Kidney glomerular epithelial cell (primary cell): ENCODE measurements around the gene TTBK1.

Source experiments
- DNase-seq: peaks from one replicate; lab custom pipeline; 2025; lab: John Stamatoyannopoulos, UW

TTBK1 gene

DNA sequence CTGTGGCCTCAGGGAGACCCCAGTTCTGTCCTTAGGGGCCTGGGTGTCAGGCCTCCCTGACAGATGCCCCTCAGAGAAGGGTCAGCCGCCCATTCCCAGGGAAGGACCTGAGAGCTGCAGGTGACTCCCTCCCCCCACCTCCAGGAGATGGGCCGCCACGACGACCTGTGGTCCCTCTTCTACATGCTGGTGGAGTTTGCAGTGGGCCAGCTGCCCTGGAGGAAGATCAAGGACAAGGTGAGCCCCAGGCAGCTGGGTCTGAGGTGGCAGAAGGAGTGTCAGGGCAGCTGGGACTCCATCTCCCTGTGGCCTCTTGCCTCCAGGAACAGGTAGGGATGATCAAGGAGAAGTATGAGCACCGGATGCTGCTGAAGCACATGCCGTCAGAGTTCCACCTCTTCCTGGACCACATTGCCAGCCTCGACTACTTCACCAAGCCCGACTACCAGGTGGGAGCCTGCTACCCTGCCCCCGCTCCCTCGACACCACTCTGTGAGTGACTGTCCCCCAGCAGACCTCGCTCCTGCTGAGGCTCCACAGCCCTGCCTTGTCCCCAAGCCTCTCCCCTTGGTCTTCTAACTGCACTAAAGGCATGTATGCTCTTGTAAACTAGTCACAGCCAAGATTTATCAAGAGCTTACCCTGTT, 12.2 kb downstream of the TTBK1 start:
- no peak for DNase-seq

DNA sequence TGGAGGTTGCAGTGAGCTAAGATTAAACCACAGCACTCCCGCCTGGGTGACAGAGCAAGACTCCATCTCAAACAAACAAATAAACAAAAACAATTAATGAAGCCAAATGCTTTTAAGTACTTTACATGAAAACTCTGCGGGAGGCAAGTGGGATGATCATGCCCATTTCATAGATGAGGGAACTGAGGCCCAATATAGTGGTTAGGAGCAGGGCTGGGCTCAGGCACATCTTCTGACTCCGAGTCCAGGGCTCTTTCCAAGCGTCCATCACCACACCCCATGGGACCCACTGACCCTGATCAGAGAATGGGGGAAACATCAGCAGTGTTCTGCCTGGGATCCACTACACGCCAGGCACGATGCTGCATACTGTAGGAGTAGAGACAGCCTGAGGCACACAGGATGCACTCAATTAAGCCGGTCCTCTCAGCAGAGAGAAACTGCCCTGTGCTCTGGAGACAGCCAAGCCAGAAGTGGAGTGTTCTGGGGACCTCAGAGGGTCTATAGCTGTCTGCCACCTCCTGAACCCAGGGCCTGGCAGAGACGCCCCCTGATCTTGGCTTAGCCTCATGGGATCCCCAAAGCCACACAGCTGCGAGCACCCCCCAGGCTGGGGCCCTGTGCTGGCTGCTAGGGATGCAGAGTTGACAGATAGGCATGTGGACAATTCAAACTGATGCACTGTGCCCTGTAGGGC, 13.5 kb downstream of the TTBK1 start:
- no peak for DNase-seq

- DNase-seq, result no peak
Observed at GRCh38 chr6:43257367-43258145, 14.3 kb downstream of the TTBK1 start.

DNA sequence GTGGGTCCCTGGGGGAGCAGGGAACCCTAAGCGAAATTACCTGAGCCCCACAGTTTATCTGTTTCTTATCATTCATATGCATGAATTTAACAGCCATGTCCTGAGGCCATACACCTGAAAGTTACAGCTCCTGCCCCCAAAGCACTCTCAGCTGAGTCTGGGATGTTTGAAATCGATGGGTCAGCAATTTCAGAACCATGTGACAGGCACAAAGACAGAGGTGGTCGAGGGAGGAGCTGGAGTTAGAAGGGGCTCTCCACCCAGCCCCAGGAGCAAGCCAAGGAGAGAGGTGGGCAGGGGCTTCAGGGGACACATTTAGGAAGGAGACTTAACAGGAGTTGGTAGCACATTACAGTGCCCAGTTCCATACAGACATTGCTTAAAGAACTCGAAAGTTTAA, 14.9 kb downstream of the TTBK1 start:
- no peak for DNase-seq

- DNase-seq, result no peak
Observed at GRCh38 chr6:43258807-43259686, 15.8 kb downstream of the TTBK1 start.

DNA sequence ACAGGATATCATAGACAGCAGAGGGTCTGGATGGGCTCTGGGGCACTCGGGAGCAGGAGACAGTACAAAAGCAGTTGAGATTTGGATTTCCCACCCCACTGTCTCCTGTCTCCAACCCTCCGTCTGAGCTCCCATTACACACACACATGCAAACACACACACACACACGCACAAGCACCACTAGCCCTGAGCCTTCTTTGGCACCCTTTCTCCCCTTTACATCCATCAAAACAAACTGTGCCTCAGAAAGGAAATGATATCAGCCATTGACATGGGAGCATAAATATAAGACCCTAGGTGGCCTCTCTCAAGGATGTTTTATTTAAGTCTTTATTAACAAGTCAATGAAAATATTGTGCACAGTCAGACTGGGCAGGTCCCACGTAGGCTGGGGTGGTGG, 17.5 kb downstream of the TTBK1 start:
- DNase-seq, result no peak

- DNase-seq, result no peak
Observed at GRCh38 chr6:43261198-43261597, 17.9 kb downstream of the TTBK1 start.

GRCh38 chr6:43262000-43262779, 18.9 kb downstream of the TTBK1 start:
- DNase-seq, result no peak

GRCh38 chr6:43262780-43263313, 19.6 kb downstream of the TTBK1 start:
- no peak for DNase-seq

- peak; percentile 44 for DNase-seq
Observed at GRCh38 chr6:43263314-43264178, 20.3 kb downstream of the TTBK1 start.

DNA sequence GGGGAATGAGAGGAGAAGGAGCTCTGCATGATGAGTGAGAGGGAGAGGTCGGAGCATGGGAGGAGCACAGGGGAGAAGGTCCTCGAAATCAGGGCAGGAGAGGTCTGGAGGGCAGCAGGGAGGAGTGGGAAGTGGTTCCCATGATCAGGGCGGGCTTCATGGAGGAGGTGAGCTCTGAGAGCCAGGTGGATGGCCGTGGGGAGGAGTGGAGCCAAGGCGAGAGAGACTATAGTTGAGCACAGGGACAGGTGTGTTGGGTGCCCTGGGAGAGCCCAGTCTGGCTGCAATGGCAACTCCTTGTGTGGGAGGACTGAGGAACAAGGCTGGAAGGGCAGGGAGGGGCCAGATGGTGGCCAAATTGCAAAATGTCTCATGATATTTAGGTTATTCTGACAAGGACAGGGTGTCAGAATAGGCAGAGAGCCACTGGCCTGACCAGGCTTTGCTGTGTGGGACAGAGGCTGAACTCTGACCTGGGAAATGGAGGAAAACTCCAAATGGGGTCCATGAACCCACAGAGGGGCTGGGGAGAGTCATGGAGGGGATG, 21.4 kb downstream of the TTBK1 start:
- no peak for DNase-seq

DNA sequence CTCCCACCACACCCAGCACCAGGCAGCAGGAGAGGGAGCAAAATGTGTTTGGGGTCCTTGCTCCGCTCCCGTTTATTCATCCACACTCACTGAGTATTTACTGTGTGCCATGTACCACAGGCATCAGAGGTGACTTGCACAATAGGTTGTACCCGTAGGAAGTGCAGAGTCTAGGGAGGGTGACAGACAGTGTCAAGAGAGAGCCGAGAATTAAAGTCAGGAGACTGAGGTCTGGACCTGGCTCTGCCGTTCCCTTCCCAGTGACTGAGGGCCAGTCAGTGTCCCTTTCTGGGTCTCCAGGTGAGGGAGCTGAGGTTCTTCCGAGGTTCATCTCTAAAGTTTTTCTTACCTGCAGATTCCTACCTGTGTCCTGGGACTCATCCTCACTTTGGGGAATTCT, 22.3 kb downstream of the TTBK1 start:
- no peak for DNase-seq

DNA sequence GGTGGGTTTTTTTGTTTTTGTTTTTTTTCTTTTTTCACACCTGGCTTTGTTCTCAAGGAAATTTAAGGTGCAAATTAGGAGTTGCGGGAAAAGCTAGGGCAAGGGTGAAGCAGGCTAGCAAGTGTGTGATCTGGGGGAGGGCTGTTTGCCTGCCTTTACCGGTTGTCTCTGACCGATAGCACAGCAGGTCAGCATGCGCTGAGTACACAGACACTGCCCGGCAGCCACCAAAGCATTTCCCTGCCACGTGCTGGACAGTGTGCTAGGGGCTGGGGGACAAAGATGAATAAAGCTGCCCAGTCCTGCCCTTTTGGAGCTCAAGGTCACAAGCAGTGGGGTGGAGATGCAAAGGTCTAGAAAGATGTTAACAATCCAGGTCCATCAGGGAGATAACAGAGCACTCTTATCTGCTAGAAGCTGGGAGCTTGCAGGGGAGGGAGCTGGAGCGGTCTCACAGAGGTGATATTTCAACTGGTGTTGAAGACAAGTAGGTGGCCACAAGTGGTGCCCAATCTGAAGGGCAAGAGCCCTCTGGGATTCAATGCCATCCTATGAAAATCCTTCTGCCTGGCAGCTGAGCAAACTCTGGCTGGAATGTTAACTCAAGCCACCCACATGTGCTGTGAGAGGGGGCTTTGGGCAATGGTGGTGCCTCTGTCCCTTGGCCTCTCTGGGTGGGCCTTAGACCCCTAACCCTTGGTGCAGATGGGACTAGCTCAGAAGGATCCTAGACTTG, 24.5 kb downstream of the TTBK1 start:
- DNase-seq, result no peak

GRCh38 chr6:43268355-43268700, 25.0 kb downstream of the TTBK1 start:
- no peak for DNase-seq

GRCh38 chr6:43268782-43269272, 25.5 kb downstream of the TTBK1 start:
- no peak for DNase-seq

DNA sequence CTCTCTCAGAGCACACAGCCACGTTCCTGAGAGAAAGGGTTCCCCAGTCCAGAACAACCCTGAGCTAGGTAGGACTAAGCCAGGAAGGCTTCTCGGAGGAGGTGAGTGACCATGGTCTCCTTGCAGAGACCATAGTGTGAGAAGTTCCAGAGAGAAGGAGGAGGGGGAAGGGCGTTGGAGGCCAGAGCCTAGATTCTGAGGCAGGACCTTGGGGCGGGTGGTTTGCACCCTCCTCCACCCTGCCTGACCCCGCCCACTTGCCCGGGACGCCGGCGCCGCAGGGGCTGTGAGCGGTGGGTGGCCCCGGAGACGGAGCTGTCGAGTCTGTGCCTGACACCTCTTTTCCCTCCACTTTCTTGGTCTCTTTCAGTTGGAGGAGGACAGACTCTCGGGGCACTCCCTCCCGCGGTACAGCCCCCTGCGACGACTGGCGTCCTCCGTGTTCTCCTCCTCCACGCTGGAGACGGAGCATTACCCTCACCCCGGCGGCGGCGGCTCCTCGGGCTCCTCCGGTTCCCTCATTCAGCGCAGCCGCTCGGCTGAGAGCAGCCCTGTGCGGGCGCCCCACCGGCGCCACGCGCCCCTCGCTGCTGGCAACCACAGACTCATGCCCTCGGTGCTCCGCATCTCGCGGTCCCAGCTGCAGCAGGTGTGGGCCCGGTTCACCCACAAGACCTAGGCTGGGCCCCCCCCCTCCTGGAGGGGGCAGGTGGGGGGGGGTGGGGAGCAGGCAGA, 26.2 kb downstream of the TTBK1 start:
- DNase-seq, result no peak

DNA sequence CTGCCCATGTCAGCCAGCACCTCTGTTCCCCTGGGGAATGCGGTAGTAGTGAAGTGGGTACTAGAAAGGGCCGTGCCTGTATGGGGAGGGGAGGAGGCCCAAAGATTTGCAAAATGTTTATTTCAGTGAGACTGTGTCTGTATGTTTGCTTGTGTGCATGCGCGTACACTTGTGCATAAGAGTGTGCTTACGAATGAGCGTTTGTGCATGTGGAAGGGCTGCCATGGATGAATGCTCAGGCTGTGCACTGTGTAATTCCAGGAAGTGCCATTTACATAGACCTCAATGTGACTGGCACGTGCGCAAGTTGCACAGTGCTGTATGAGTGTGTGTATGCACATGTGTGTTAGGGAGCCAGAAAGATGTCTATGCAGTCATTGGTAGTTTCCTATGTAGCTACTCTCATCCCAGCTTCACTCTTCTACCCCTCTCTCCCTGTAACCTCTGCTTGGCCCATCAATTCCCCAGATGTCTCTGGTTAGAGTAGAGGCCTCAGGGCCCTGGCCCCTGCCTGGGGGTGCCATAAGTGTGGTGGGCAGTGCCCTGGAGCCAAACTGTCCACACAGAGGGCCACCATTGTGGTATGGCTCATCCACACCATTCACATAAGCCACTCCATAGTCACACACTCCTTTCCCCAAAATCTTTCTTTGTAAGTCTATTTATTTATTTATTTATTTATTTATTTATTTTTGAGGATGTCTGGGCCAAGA, 28.0 kb downstream of the TTBK1 start:
- DNase-seq, result no peak

DNA sequence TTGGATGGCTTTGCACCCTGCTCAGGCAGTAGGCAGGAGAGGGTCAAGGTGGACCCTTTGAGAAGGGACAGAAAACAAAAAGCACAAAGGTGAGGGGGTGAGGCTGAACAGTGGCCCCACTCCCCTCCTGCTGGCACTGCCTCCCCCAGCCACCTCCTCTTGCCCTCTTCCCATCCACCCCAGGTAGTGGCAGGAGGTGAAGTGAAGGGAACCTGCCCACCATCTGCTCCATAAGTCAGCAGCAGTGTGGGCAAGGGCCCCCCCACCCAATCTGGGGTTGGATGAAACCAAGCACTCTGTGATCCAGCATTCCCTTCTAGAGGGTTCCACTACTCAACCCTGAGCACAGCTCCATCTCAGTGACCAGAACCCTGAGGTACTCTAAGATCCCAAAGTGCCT, 28.7 kb downstream of the TTBK1 start:
- DNase-seq, result no peak
